ENCODE data around the gene ZNF616.

DNA sequence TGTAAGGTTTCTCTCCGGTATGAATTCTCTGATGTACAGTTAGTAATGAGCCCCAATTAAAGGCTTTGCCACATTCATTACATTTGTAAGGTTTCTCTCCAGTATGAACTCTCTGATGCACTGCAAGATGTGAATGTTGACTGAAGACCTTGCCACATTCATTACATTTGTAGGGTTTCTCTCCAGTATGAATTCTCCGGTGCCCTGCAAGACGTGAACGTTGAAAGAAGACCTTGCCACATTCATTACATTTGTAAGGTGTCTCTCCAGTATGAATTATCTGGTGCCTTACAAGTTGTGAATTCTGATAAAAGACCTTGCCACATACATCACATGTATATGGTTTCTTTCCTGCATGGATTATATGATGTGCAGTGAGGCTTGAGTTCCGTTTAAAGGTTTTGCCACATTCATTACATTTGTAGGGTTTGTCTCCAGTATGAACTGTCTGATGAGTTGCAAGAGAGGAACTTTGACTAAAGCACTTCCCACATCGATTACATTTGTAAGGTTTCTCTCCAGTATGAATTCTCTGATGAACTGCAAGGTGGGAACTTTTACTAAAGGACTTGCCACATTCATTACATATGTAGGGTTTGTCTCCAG is 73.4 kb downstream of the ZNF616 start:
- TF ChIP-seq, protein P1, sequence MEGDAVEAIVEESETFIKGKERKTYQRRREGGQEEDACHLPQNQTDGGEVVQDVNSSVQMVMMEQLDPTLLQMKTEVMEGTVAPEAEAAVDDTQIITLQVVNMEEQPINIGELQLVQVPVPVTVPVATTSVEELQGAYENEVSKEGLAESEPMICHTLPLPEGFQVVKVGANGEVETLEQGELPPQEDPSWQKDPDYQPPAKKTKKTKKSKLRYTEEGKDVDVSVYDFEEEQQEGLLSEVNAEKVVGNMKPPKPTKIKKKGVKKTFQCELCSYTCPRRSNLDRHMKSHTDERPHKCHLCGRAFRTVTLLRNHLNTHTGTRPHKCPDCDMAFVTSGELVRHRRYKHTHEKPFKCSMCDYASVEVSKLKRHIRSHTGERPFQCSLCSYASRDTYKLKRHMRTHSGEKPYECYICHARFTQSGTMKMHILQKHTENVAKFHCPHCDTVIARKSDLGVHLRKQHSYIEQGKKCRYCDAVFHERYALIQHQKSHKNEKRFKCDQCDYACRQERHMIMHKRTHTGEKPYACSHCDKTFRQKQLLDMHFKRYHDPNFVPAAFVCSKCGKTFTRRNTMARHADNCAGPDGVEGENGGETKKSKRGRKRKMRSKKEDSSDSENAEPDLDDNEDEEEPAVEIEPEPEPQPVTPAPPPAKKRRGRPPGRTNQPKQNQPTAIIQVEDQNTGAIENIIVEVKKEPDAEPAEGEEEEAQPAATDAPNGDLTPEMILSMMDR (IDR thresholded peaks at IDR 0.05): no peak
- TF ChIP-seq, protein P2, sequence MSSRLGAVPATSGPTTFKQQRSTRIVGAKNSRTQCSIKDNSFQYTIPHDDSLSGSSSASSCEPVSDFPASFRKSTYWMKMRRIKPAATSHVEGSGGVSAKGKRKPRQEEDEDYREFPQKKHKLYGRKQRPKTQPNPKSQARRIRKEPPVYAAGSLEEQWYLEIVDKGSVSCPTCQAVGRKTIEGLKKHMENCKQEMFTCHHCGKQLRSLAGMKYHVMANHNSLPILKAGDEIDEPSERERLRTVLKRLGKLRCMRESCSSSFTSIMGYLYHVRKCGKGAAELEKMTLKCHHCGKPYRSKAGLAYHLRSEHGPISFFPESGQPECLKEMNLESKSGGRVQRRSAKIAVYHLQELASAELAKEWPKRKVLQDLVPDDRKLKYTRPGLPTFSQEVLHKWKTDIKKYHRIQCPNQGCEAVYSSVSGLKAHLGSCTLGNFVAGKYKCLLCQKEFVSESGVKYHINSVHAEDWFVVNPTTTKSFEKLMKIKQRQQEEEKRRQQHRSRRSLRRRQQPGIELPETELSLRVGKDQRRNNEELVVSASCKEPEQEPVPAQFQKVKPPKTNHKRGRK (CRISPR knock-in tag; IDR thresholded peaks at IDR 0.05; ENCODE audit: borderline replicate concordance): no peak
- TF ChIP-seq, protein P3, sequence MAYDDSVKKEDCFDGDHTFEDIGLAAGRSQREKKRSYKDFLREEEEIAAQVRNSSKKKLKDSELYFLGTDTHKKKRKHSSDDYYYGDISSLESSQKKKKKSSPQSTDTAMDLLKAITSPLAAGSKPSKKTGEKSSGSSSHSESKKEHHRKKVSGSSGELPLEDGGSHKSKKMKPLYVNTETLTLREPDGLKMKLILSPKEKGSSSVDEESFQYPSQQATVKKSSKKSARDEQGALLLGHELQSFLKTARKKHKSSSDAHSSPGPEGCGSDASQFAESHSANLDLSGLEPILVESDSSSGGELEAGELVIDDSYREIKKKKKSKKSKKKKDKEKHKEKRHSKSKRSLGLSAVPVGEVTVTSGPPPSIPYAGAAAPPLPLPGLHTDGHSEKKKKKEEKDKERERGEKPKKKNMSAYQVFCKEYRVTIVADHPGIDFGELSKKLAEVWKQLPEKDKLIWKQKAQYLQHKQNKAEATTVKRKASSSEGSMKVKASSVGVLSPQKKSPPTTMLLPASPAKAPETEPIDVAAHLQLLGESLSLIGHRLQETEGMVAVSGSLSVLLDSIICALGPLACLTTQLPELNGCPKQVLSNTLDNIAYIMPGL (CRISPR knock-in tag; IDR thresholded peaks at IDR 0.05): no peak
- no peak for TF ChIP-seq FOXP1 (CRISPR knock-in tag; IDR thresholded peaks at IDR 0.05; ENCODE audit: borderline replicate concordance)
- TF ChIP-seq, protein P4, sequence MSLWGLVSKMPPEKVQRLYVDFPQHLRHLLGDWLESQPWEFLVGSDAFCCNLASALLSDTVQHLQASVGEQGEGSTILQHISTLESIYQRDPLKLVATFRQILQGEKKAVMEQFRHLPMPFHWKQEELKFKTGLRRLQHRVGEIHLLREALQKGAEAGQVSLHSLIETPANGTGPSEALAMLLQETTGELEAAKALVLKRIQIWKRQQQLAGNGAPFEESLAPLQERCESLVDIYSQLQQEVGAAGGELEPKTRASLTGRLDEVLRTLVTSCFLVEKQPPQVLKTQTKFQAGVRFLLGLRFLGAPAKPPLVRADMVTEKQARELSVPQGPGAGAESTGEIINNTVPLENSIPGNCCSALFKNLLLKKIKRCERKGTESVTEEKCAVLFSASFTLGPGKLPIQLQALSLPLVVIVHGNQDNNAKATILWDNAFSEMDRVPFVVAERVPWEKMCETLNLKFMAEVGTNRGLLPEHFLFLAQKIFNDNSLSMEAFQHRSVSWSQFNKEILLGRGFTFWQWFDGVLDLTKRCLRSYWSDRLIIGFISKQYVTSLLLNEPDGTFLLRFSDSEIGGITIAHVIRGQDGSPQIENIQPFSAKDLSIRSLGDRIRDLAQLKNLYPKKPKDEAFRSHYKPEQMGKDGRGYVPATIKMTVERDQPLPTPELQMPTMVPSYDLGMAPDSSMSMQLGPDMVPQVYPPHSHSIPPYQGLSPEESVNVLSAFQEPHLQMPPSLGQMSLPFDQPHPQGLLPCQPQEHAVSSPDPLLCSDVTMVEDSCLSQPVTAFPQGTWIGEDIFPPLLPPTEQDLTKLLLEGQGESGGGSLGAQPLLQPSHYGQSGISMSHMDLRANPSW (CRISPR knock-in tag; conservative IDR thresholded peaks at IDR 0.05; ENCODE audit: low read depth): no peak
- TF ChIP-seq, protein P5, sequence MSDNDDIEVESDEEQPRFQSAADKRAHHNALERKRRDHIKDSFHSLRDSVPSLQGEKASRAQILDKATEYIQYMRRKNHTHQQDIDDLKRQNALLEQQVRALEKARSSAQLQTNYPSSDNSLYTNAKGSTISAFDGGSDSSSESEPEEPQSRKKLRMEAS (CRISPR knock-in tag; IDR thresholded peaks at IDR 0.05): no peak
- no peak for TF ChIP-seq GRHL2 (CRISPR knock-in tag; IDR thresholded peaks at IDR 0.05; ENCODE audit: insufficient replicate concordance, severe bottlenecking)
- no peak for TF ChIP-seq TEAD1 (CRISPR knock-in tag; IDR thresholded peaks at IDR 0.05)

Measured in WTC11 (cell line).